Activated CD4-positive, alpha-beta T cell treated with anti-CD3 and anti-CD28 coated beads for 36 hours (primary cell): ENCODE results near the gene ASIC2. TPM values are rescaled to one million over a fixed set of nuclear protein-coding genes. Genes with fewer than 3 reads are reported as not detected.

Experiments
- ATAC-seq: fragments of 200-7000 bp; cut with Tn5 transposase; one replicate; pipeline ENCODE4 v1.10.0; 2021; ENCODE audit warnings: mild to moderate bottlenecking, moderate library complexity
- CTCF ChIA-PET: fragments of 350-600 bp; sonication (Branson Sonifier 250); formaldehyde crosslinking; loops from one replicate; lab custom pipeline; 2021; ENCODE audit warnings: antibody characterized with exemption; lab: Charles Lee
- POLR2A ChIA-PET: fragments of 350-600 bp; sonication (Branson Sonifier 250); formaldehyde crosslinking; loops from one replicate; lab custom pipeline; 2021; ENCODE audit warnings: antibody characterized with exemption, inconsistent platforms; lab: Charles Lee
- DNase-seq: peaks from one replicate; pipeline ENCODE4 v3.0.0-alpha.2; 2020
- H3K27ac Mint-ChIP-seq: one replicate; pipeline ENCODE4 v1.8.0; 2021; ENCODE audit warnings: mixed read lengths
- H3K27me3 Mint-ChIP-seq: one replicate; pipeline ENCODE4 v1.8.0; 2021; ENCODE audit warnings: mixed read lengths
- H3K36me3 Mint-ChIP-seq: one replicate; pipeline ENCODE4 v1.8.0; 2021; ENCODE audit warnings: low read depth, mixed read lengths
- H3K4me1 Mint-ChIP-seq: one replicate; pipeline ENCODE4 v1.8.0; 2021; ENCODE audit warnings: mixed read lengths
- H3K4me3 Mint-ChIP-seq: one replicate; pipeline ENCODE4 v1.8.0; 2021; ENCODE audit warnings: mild to moderate bottlenecking, moderate library complexity, mixed read lengths
- H3K9me3 Mint-ChIP-seq: one replicate; pipeline ENCODE4 v1.8.0; 2021; ENCODE audit warnings: low read depth, mixed read lengths
- intact Hi-C, 2 experiments: fragments of 100-400 bp; cut with DNase I in 1 of 2; cut with micrococcal nuclease in 1 of 2; formaldehyde crosslinking; loops; one replicate each; pipeline versions ENCODE4 v1.14.2 to v1.15.1; 2022 to 2024; cut with DNase I, micrococcal nuclease
- total RNA-seq, 2 experiments: library from RNA; stranded (reverse); gene quantifications; one replicate each; pipeline ENCODE4 v1.2.3, GENCODE V29; 2021

Gene ASIC2
- total RNA-seq, 2 experiments from 2014 or later: not detected

DNA sequence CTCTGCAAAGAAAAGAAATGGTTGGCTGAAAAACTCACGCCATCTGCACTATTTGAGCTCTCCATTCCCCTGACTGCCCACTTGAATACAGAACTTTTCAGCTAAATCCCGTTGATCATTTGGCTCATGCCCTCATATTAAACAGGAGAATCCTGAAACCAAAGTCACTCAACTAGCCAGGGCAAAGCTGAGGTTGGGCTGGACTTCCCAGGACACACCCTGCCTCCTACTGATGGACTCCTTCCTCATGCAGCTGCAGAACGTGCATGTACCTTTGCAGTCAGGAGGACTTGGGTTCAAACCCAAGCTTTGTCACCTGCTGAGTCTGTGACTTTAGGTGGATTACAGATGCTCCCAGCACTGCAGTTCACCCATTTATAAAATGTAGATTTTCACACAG, 7.7 kb downstream of the ASIC2 start:
- H3K9me3 Mint-ChIP-seq: no peaks in the 10 kb centered on the region
- ChIA-PET CTCF (interaction anchor here (1.0 kb wide), 1 partner anchor 15 kb away, joined by 4 read pairs; no protein-coding TSS in a partner anchor), POLR2A (no interaction called here)
- H3K4me1 Mint-ChIP-seq: no peaks in the 10 kb centered on the region
- H3K27ac Mint-ChIP-seq: no peak overlapping the region
- H3K36me3 Mint-ChIP-seq: no peaks in the 10 kb centered on the region
- peaks cover 30% of the 10 kb centered on the region for H3K27me3 Mint-ChIP-seq
- no peak overlapping the region for H3K4me3 Mint-ChIP-seq
- DNase-seq: no peak
- intact Hi-C loops: no loop called here
- no peak for ATAC-seq

DNA sequence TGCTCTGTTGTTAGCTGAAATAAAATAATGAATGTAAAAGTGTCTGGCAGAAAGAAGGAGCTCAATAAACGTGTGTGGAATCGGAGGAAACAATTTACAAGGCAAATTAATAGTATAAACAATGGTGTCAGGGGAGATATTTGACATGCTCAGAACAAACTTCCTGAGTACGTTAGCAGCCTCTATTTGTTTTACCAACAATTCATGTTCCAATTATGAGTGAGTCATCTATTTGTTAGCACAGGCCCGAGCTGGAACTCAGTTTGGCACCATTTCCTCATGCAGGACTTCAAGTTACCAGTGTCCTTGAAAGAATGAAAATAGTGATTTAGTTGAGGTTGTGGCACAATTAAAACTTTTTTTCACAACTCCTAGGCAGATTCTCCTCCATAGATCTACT, 9.1 kb downstream of the ASIC2 start:
- no peak for ATAC-seq
- POLR2A ChIA-PET: no interaction called here
- intact Hi-C loops: no loop called here
- Mint-ChIP-seq H3K27ac (no peak overlapping the region), H3K4me1 (no peaks in the 10 kb centered on the region), H3K27me3 (peaks cover 21% of the 10 kb centered on the region), H3K36me3 (no peaks in the 10 kb centered on the region), H3K4me3 (no peak overlapping the region), H3K9me3 (no peaks in the 10 kb centered on the region)
- no peak for DNase-seq
- CTCF ChIA-PET: no interaction called here

DNA sequence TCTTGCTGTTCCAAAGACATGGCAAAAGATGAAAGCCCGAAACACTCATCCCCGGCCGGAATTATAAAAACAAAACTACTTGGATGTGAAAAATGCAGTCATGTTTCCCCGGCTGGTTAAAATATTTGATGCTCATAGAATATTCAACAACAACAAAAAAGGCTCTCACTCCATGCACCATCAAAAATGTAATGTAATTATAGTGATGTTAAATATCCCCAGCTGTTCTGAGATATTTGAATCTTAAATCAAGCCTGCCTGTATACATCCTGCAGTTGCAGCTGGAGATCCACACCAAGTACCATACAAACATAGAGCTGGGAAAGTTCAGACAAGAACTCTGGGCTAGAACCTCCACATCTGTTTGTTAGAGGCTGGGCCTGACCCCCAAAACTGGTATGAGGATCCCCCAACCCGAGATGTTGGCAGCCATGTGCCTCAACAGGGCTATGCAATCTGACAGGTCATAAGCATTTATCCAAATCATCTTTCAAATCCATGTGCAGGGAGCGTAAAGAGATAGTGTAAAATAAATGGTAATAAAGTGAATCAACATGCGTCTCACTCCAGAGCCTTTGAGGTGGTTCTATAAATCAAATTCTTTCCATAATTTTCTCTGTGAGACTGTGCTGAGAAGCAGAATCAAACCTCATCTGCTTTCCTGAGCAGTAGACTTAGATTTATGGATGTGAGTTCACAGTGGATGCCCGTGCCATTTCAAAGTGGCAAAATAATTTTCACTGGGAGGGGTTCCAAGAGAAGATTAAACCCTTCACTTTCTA, 12.7 kb downstream of the ASIC2 start:
- Mint-ChIP-seq H3K27ac (no peak overlapping the region), H3K36me3 (no peaks in the 10 kb centered on the region), H3K27me3 (peaks cover 7% of the 10 kb centered on the region), H3K4me3 (no peak overlapping the region), H3K4me1 (no peaks in the 10 kb centered on the region), H3K9me3 (no peaks in the 10 kb centered on the region)
- no peak for ATAC-seq
- intact Hi-C loops: no loop called here
- DNase-seq: no peak
- ChIA-PET CTCF (no interaction called here), POLR2A (no interaction called here)

DNA sequence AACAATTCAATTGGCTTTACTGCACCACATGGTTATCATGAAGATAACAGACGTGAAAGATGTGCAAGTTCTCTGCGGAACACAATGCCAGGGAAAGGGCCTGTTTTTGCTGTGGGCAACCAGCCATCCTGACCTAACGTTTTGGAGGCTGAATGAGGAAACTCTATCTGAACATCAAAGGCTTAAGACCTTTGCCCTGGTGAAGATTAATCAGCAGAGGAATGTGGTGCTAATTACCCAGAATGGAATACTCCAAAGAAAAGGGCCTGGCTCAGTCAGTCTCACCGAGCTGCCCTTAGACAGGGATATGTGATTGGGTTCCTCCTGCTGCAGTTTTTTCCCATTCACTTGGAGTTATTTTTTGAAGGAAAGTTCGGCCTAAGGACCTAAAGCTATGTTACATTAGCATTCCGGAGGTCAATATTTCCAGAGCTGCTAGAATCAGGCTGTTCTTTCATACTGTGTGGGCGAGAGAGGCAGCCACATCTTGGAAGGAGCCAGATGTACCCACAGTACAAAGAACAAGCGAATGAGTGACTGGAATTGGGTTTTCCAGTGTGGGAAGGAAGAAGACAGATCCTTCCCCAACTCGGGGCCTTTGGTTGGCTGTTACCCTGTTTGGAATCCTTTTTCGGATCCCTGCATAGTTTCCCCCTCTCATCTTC, 15.5 kb downstream of the ASIC2 start:
- POLR2A ChIA-PET: no interaction called here
- intact Hi-C loops: loop anchor here in 1 of 2 experiments (10.0 kb wide), 1 partner anchor 53 kb away; no protein-coding TSS in a partner anchor
- ATAC-seq (no peak), DNase-seq (no peak)
- Mint-ChIP-seq H3K9me3 (no peaks in the 10 kb centered on the region), H3K36me3 (no peaks in the 10 kb centered on the region), H3K27me3 (peaks cover 3% of the 10 kb centered on the region), H3K4me1 (no peaks in the 10 kb centered on the region), H3K27ac (no peak overlapping the region), H3K4me3 (no peak overlapping the region)
- CTCF ChIA-PET: no interaction called here

DNA sequence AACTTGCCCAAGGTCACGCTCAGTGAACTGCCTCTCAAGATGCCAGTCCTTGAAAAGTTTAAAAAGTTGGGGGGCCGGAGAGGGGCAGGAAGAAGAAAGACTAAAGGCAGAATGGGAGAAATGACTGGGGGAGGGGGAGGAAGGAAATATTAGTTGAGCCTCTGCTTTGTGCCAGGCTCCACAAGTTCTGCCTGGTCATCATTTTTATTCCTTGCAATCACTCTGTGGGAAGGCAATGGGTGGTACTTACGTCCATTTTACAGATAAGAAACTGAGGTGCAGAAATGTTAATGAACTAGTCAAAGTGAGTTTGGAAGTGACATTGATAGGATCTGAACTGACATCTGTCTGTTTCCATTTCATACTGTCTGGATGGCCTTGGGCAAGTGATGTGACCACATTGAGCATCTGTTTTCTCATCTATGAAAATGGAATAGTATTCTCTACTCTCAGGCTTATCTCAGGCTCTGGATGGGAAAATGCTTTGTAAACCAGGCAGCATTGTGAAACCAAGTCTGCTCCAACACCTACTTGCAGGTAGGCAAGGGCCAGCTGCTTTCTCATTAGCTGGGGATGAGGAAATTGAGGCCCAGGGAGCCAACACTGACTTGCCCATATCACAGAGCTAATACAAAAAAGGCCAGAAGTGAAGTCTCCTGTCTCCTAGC, 19.2 kb downstream of the ASIC2 start:
- ChIA-PET CTCF (no interaction called here), POLR2A (no interaction called here)
- Mint-ChIP-seq H3K27me3 (peaks cover 3% of the 10 kb centered on the region), H3K36me3 (no peaks in the 10 kb centered on the region), H3K9me3 (no peaks in the 10 kb centered on the region), H3K27ac (no peak overlapping the region), H3K4me1 (no peaks in the 10 kb centered on the region), H3K4me3 (no peak overlapping the region)
- ATAC-seq (no peak), DNase-seq (no peak)
- intact Hi-C loops: loop anchor here in 1 of 2 experiments (10.0 kb wide), 1 partner anchor 49 kb away; no protein-coding TSS in a partner anchor

DNA sequence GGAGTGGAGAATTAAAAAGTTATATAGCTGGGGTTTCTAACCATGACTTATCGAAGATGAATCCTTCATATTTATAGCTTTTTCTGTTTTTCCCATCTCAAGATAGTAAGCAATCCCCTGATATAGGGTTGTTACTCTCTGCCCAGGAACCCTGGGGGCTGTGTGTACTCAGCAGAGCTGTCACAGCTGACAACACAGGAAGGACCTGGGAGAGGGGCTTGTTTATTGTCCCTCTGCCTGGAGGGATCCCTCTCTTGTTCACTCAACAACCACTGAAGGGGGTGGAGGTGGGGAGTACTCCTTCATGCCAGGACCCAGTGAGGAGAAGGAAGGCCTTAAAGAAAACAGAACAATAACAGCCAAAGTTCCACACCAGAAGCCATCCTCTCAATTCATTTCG, 19.8 kb downstream of the ASIC2 start:
- intact Hi-C loops: loop anchor here in 1 of 2 experiments (10.0 kb wide), 1 partner anchor 48 kb away; no protein-coding TSS in a partner anchor
- no peak for ATAC-seq
- Mint-ChIP-seq H3K4me3 (no peak overlapping the region), H3K36me3 (no peaks in the 10 kb centered on the region), H3K27ac (no peak overlapping the region), H3K4me1 (no peaks in the 10 kb centered on the region), H3K27me3 (peaks cover 4% of the 10 kb centered on the region), H3K9me3 (no peaks in the 10 kb centered on the region)
- CTCF ChIA-PET: no interaction called here
- POLR2A ChIA-PET: no interaction called here
- no peak for DNase-seq

DNA sequence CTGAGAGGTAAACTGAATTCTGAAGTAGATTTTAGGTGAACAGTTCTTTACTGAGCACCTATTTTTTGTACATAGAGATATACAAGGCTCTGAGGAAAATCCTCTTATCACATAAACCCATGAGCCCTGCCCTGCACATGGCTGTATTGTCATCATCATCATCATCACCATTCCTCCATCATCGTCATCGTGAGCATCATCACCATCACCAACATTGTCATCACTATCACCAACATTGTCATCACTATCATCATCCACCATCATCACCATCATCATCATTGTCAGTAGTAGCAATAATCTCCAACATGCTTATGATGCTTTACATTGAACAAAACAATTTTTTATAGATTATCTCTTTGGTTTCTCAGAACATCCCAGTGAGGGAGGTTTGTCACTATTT, 20.7 kb downstream of the ASIC2 start:
- Mint-ChIP-seq H3K36me3 (no peaks in the 10 kb centered on the region), H3K27ac (no peak overlapping the region), H3K4me1 (no peaks in the 10 kb centered on the region), H3K4me3 (no peak overlapping the region), H3K9me3 (no peaks in the 10 kb centered on the region), H3K27me3 (peaks cover 6% of the 10 kb centered on the region)
- CTCF ChIA-PET: no interaction called here
- POLR2A ChIA-PET: no interaction called here
- intact Hi-C loops: loop anchor here in 1 of 2 experiments (10.0 kb wide), 1 partner anchor 48 kb away; no protein-coding TSS in a partner anchor
- DNase-seq (no peak), ATAC-seq (no peak)

DNA sequence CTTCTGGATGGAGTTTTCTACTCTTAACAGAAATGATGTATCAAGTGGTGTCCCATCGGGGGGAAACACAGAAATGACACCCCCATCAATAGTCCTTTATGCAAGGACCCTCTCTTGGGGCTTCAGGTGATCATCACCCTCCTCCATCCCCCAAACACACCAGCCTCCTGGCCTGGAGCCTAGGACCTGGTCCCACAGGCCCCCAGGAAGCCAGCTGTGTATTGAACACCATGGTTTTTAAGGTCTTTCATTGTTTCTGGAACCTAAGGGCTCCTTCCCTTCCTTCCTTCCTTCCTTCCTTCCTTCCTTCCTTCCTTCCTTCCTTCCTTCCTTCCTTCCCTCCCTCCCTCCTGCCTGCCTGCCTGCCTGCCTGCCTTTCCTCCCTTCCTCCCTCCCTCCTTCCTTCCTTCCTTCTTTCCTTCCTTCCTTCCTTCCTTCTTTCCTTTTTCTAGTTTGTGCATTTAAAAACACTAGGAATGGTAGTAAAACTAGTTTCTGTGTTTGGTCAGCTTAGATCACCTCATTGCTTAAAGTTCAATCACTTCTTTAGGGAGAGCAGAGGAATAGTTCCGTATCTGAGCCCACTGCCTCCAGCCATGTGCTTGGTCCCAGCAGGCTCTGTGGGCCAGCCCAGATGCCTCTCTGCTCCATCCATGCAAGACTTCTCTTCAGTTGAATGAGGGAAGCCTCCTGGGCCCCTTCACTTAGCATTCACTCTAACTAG, 23.6 kb downstream of the ASIC2 start:
- ChIA-PET CTCF (interaction anchor here (0.7 kb wide), 1 partner anchor 587 kb away, joined by 3 read pairs; no protein-coding TSS in a partner anchor), POLR2A (no interaction called here)
- Mint-ChIP-seq H3K36me3 (no peaks in the 10 kb centered on the region), H3K4me1 (no peaks in the 10 kb centered on the region), H3K27ac (no peak overlapping the region), H3K4me3 (no peak overlapping the region), H3K9me3 (no peaks in the 10 kb centered on the region), H3K27me3 (peaks cover 3% of the 10 kb centered on the region)
- intact Hi-C loops: loop anchor here in 1 of 2 experiments (10.0 kb wide), 2 partner anchors 45 to 65 kb away; no protein-coding TSS in a partner anchor
- DNase-seq: no peak
- no peak for ATAC-seq

DNA sequence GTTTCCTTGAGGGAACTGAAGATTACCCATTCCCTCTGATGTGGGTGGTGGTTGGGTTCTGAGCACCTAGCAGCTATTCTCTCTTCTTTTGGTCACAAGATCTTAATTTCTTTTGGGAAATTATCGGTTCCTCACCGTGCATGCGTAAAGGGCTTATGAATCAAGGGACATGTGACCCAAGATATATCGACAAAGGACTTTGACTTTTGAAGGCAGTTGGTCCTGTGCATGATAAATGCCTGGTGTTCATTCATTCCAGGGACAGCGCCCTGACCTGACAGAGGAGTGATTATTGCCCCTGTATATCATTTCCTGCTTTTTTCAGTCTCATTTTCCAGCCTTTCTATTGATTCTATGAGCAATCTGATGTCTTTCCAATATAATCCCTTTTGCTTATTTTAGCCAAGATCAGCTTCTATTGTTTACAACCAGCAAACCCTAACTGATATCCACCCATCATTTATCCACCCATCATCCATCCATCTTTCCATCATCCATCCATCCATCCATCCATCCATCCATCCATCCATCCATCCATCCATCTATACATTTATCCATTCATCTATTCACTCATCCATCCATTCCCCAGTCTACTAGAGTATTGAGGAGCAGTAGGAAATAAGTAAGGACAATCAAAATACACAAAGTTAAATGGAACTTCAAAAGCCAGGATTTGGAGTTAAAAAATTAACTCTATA, 25.1 kb downstream of the ASIC2 start:
- no peaks in the 10 kb centered on the region for H3K36me3 Mint-ChIP-seq
- CTCF ChIA-PET: no interaction called here
- POLR2A ChIA-PET: no interaction called here
- no peaks in the 10 kb centered on the region for H3K9me3 Mint-ChIP-seq
- H3K27ac Mint-ChIP-seq: no peak overlapping the region
- ATAC-seq (no peak), DNase-seq (no peak)
- H3K27me3 Mint-ChIP-seq: peaks cover 3% of the 10 kb centered on the region
- intact Hi-C loops: loop anchor here in 1 of 2 experiments (10.0 kb wide), 1 partner anchor 63 kb away; no protein-coding TSS in a partner anchor
- no peaks in the 10 kb centered on the region for H3K4me1 Mint-ChIP-seq
- no peak overlapping the region for H3K4me3 Mint-ChIP-seq

DNA sequence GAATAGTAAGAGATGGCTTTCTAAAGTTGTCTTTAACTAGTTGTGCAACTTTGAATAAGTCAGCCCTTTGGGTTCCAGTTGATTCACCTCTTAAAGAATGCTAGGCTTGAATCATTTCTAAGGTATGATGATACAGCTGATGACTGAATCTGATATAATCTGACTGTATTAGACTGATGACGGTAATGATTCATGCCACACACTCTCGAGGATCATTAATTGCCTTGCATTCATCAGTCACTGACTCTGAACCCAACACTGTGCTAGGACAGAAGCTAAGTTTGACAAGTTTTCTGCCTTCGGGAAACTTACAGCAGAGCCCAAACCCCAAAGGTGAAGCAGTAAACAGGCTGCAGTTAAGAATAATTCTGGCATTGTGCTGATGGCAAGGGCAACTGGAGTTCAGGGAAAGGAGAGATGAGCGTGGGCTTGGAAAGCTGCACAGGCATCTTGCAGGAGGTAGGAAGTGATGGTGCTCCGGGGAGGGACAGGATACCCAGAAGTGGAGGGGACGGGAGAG, 25.8 kb downstream of the ASIC2 start:
- CTCF ChIA-PET: no interaction called here
- POLR2A ChIA-PET: no interaction called here
- DNase-seq (no peak), ATAC-seq (no peak)
- no peaks in the 10 kb centered on the region for H3K4me1 Mint-ChIP-seq
- H3K4me3 Mint-ChIP-seq: no peak overlapping the region
- H3K27ac Mint-ChIP-seq: no peak overlapping the region
- intact Hi-C loops: loop anchor here in 1 of 2 experiments (10.0 kb wide), 1 partner anchor 63 kb away; no protein-coding TSS in a partner anchor
- peaks cover 3% of the 10 kb centered on the region for H3K27me3 Mint-ChIP-seq
- no peaks in the 10 kb centered on the region for H3K36me3 Mint-ChIP-seq
- no peaks in the 10 kb centered on the region for H3K9me3 Mint-ChIP-seq
